ENCODE results near the gene NDST1.

The NDST1 gene

DNA sequence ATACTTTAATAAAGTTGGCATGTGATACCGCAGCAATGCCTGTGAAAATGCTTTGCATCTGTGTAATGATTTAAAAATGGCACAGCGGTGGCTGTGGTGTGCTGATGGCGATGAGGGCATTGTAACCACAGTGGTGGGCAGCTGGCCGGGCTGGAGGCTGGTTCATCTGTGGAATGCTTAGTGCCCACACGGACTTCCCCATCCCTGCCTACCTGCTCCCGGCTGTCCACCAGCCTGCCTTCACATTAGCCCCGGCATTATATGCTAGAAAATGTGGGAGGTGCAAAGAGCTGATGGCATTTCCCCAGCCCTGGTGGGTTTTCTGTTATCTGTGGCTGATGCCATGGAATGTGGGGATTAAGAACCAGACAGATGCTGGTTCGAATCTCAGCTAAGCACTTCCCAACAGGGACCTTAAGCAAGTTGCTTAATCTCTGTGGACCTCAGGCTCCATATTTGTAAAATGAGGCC lies 2.9 kb upstream of the NDST1 start:
- DNase-seq (ENCODE audit: low read depth), result no peak
- TF ChIP-seq, protein P1, sequence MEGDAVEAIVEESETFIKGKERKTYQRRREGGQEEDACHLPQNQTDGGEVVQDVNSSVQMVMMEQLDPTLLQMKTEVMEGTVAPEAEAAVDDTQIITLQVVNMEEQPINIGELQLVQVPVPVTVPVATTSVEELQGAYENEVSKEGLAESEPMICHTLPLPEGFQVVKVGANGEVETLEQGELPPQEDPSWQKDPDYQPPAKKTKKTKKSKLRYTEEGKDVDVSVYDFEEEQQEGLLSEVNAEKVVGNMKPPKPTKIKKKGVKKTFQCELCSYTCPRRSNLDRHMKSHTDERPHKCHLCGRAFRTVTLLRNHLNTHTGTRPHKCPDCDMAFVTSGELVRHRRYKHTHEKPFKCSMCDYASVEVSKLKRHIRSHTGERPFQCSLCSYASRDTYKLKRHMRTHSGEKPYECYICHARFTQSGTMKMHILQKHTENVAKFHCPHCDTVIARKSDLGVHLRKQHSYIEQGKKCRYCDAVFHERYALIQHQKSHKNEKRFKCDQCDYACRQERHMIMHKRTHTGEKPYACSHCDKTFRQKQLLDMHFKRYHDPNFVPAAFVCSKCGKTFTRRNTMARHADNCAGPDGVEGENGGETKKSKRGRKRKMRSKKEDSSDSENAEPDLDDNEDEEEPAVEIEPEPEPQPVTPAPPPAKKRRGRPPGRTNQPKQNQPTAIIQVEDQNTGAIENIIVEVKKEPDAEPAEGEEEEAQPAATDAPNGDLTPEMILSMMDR (conservative IDR thresholded peaks at IDR 0.05; ENCODE audit: control insufficient read depth, insufficient read depth, low read depth, low read length), result no peak
- H3K4me3 ChIP-seq (ENCODE audit: control insufficient read depth, low read depth, low read length), result no peak overlapping the region

DNA sequence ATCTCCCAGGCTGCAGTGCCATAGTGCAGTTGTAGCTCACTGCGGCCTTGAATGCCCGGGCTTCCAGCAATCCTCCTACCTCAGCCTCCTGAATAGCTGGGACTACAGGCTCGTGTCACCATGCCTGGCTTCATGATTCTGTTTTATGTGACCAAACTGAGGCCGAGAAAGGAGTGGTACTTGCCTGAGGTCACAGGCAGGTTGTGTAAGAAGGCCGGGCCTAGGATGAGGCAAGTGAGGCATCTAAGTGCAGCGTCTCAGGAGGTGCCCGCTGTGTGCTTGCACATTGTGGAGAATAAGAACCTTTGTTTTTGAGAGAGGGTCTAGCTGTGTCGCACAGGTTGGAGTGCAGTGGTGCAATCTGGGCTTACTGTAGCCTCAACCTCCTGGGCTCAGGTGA lies 2.1 kb upstream of the NDST1 start:
- no peak for DNase-seq (ENCODE audit: low read depth)
- TF ChIP-seq, protein P1 (conservative IDR thresholded peaks at IDR 0.05; ENCODE audit: control insufficient read depth, insufficient read depth, low read depth, low read length), result no peak
- no peak overlapping the region for H3K4me3 ChIP-seq (ENCODE audit: control insufficient read depth, low read depth, low read length)

DNA sequence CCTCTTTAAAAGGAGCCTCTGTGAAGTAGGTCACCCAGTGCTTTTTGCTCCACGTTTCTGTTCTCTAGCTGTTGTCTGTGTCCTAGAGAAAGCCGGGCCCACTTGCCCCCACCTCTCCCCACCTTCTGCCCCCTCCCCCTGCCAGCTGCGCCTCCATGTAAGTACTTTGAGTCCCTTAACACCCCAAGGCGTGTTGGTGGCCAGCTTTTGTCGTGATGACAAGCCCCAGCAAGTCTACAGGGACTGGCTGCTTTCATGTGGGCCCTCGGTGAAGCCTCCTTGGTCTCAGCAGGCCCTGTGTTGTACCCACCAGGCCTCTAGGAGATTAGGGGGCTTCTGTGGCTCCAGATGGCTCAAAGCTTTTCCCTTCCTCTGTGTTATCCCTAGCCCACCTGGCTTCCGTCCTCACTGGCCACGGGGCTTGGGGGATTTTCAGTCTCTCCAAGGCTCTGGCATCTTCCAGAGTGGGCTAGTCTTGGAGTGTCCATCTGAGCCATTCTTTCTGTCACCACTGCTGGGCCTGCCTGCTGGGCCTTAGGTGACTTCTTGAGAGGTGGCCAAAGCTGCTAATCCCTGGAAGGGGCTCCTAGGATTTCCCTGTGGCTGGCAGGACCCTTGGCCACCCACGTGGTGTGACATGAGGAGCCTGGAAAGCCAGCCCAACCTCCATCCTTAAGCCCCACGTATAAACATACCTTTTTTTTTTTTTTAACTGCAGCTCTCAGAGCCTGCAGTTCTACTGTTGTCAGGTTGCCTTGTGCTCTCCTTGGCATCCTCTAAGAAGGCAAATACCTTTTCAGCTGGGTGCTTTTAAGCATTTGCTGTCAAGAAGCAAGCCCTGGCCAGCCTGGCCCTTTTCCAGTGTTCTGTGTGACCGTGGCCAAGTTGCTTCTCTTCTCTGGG lies 1.1 kb upstream of the NDST1 start:
- H3K4me3 ChIP-seq (ENCODE audit: control insufficient read depth, low read depth, low read length), result no peak overlapping the region
- no peak for DNase-seq (ENCODE audit: low read depth)

DNA sequence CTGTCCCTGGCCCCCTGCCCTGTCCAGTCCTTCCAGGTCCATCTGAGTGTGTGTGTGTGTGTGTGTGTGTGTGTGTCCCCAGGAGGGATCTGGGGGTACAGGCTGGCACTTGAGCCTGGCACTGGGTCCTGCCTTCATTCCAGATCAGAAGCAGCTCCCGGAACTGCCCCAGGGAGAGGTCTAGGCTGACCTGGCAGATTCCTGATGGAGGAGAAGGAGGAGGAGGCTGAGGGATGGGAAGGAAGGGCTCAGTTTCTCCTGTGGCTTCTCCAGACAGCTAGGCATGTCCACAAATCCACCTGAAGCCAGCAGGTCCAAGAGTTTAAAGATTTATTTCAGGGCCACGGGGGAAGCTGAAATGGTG lies 328 bp downstream of the NDST1 start:
- DNase-seq (ENCODE audit: low read depth), result no peak
- no peak overlapping the region for H3K4me3 ChIP-seq (ENCODE audit: control insufficient read depth, low read depth, low read length)
- TF ChIP-seq, protein P1 (conservative IDR thresholded peaks at IDR 0.05; ENCODE audit: control insufficient read depth, insufficient read depth, low read depth, low read length), result no peak

More for the DNA sequence above, 1.1 kb upstream of the NDST1 start:
- TF ChIP-seq, protein P1 (conservative IDR thresholded peaks at IDR 0.05; ENCODE audit: control insufficient read depth, insufficient read depth, low read depth, low read length), result no peak

GRCh38 chr5:150508828-150509227 lies 897 bp downstream of the NDST1 start:
- no peak for DNase-seq (ENCODE audit: low read depth)
- TF ChIP-seq, protein P1 (conservative IDR thresholded peaks at IDR 0.05; ENCODE audit: control insufficient read depth, insufficient read depth, low read depth, low read length), result no peak

GRCh38 chr5:150509992-150510391 lies 2.1 kb downstream of the NDST1 start:
- TF ChIP-seq, protein P1 (conservative IDR thresholded peaks at IDR 0.05; ENCODE audit: control insufficient read depth, insufficient read depth, low read depth, low read length), result no peak
- H3K4me3 ChIP-seq (ENCODE audit: control insufficient read depth, low read depth, low read length), result no peak overlapping the region
- no peak for DNase-seq (ENCODE audit: low read depth)

More at GRCh38 chr5:150508828-150509227, 897 bp downstream of the NDST1 start:
- no peak overlapping the region for H3K4me3 ChIP-seq (ENCODE audit: control insufficient read depth, low read depth, low read length)
